HepG2 (cell line): ENCODE results near the gene HLF. TPM values are rescaled to one million over a fixed set of nuclear protein-coding genes. Genes with fewer than 3 reads are reported as not detected.

Experiments used
- DPF2 ChIP-seq: sonication (generic); formaldehyde crosslinking; IDR thresholded peaks from 2 replicates; pipeline ENCODE4 v1.4.0; 2020; ENCODE audit warnings: mild to moderate bottlenecking, low read depth, missing genetic modification reagents, borderline replicate concordance
- MAZ ChIP-seq, 2 experiments: sonication (generic) in 1 of 2; formaldehyde crosslinking in 1 of 2; IDR thresholded peaks; 2 replicates each; pipeline versions ENCODE4 v1.5.0 to v1.6.1; 2012 to 2020; ENCODE audit warnings: low read depth in 2 of 2, mild to moderate bottlenecking in 2 of 2, borderline replicate concordance in 1 of 2, improper control_type of control experiment in 1 of 2, low read length in 1 of 2, missing genetic modification reagents in 1 of 2, moderate library complexity in 1 of 2
- MTA3 ChIP-seq: sonication (generic); formaldehyde crosslinking; IDR thresholded peaks from 2 replicates; pipeline ENCODE4 v1.4.0; 2020; ENCODE audit warnings: missing genetic modification reagents
- TEAD3 ChIP-seq: optimal IDR thresholded peaks from 2 replicates; pipeline ENCODE3; 2016; ENCODE audit warnings: borderline replicate concordance
- ZNF136 ChIP-seq: sonication (generic); formaldehyde crosslinking; IDR thresholded peaks from 2 replicates; pipeline ENCODE4 v1.8.1; 2022; ENCODE audit warnings: low read depth, mild to moderate bottlenecking, moderate library complexity, missing genetic modification reagents
- ZNF260 ChIP-seq: sonication (generic); formaldehyde crosslinking; IDR thresholded peaks from 2 replicates; pipeline ENCODE4 v1.4.0; 2020; ENCODE audit warnings: missing genetic modification reagents, low read depth, mild to moderate bottlenecking, borderline replicate concordance
- ZNF510 ChIP-seq: sonication (generic); formaldehyde crosslinking; IDR thresholded peaks from 2 replicates; pipeline ENCODE4 v1.4.0; 2020; ENCODE audit warnings: low read depth, mild to moderate bottlenecking, missing genetic modification reagents
- ZNF616 ChIP-seq: sonication (generic); formaldehyde crosslinking; IDR thresholded peaks from 2 replicates; pipeline ENCODE4 v1.5.0; 2020; ENCODE audit warnings: low read depth, mild to moderate bottlenecking, missing genetic modification reagents
- ZNF660 ChIP-seq: sonication (generic); formaldehyde crosslinking; IDR thresholded peaks from 2 replicates; pipeline ENCODE4 v1.5.1; 2020; ENCODE audit warnings: mild to moderate bottlenecking, low read depth, missing genetic modification reagents, borderline replicate concordance
- ZNF672 ChIP-seq: sonication (generic); formaldehyde crosslinking; IDR thresholded peaks from 2 replicates; pipeline ENCODE4 v1.8.1; 2022; ENCODE audit warnings: missing genetic modification reagents
- polyA plus RNA-seq, 8 experiments: library from polyadenylated mRNA; depleted of rRNA in 3 of 8; stranded (reverse) in 7 of 8; unstranded in 1 of 8; fragments of >200 nt; fragmentation: Illumina TruSeq in 4 of 8; extraction: Trizol in 4 of 8; gene quantifications; 2 replicates each; pipeline versions ENCODE4 v1.2.1 to v1.2.3, GENCODE V29; 2011 to 2016; ENCODE audit warnings: low read depth in 4 of 8, missing spikeins in 1 of 8, mixed read lengths in 1 of 8; ENCODE audit not compliant: insufficient read depth in 1 of 8
- total RNA-seq, 5 experiments: library from RNA; depleted of rRNA; stranded (reverse); fragments of >200 nt; fragmentation: Illumina TruSeq; extraction: Trizol; gene quantifications; 2 replicates each; pipeline ENCODE4 v1.2.3, GENCODE V29; 2016; ENCODE audit warnings: low read depth in 1 of 5
- TF ChIP-seq, protein P1 (sequence below): sonication (generic); formaldehyde crosslinking; IDR thresholded peaks from 2 replicates; pipeline ENCODE4 v1.5.0; 2020; ENCODE audit warnings: mild to moderate bottlenecking, missing genetic modification reagents, borderline replicate concordance
- TF ChIP-seq, protein P2 (sequence below): sonication (generic); formaldehyde crosslinking; conservative IDR thresholded peaks from 2 replicates; pipeline ENCODE4 v1.8.0; 2022; ENCODE audit warnings: low read depth, missing genetic modification reagents
- TF ChIP-seq, protein P3 (sequence below): sonication (generic); formaldehyde crosslinking; IDR thresholded peaks from 2 replicates; pipeline ENCODE4 v1.5.0; 2020; ENCODE audit warnings: mild to moderate bottlenecking, missing genetic modification reagents, borderline replicate concordance
- TF ChIP-seq, protein P4 (sequence below): sonication (generic); formaldehyde crosslinking; IDR thresholded peaks from 2 replicates; pipeline ENCODE4 v1.5.0; 2020; ENCODE audit warnings: missing genetic modification reagents, mild to moderate bottlenecking, borderline replicate concordance

The HLF gene
- total and polyA plus RNA-seq, 2 of the 13 experiments (the other 11 are each of a cell fraction or from before 2014, with no cell fraction given), result 202 to 346 TPM

DNA sequence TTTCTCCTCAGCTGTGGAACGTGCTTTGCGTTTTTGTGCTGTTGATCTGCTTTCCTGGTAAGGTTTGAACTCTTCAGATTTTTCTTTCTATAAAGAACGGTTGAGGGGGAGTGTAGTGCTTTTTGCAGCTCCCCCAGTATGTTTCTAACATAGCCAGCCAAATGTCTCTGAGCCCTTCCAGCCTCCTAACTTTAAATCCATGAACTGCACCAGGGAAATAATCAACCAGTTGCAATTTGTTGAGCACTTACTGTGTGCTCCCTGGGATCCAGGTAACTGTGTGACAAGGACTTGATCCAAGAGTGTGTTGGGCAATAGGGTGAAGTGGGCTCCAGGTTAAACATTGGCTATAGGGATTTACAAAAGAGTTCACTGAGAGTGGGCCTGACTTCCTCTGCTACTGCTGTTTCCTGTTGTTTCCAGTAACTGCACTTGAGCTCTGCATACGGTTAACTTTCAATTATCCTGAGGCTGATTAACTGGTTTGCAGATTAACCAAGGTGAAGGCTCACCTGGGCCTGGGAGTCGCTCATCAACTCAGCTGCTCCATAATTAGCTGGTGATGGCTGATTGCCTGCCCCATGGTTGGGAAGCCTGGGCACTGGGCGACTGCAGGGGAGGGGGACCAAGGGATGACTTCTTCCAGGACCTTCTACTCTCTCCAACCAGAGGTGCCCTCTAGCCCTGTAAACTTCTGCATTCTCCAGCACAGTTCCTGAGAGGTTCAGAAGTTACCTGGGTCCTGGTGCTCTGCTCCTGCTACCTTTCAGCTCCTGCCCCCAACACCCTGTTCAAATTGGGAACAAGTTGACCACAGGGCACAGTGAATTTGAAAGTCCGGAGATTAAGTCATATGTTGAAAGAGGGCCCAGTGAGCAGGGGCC, 19.5 kb downstream of the HLF start (continued):
- TF ChIP-seq, protein P1, sequence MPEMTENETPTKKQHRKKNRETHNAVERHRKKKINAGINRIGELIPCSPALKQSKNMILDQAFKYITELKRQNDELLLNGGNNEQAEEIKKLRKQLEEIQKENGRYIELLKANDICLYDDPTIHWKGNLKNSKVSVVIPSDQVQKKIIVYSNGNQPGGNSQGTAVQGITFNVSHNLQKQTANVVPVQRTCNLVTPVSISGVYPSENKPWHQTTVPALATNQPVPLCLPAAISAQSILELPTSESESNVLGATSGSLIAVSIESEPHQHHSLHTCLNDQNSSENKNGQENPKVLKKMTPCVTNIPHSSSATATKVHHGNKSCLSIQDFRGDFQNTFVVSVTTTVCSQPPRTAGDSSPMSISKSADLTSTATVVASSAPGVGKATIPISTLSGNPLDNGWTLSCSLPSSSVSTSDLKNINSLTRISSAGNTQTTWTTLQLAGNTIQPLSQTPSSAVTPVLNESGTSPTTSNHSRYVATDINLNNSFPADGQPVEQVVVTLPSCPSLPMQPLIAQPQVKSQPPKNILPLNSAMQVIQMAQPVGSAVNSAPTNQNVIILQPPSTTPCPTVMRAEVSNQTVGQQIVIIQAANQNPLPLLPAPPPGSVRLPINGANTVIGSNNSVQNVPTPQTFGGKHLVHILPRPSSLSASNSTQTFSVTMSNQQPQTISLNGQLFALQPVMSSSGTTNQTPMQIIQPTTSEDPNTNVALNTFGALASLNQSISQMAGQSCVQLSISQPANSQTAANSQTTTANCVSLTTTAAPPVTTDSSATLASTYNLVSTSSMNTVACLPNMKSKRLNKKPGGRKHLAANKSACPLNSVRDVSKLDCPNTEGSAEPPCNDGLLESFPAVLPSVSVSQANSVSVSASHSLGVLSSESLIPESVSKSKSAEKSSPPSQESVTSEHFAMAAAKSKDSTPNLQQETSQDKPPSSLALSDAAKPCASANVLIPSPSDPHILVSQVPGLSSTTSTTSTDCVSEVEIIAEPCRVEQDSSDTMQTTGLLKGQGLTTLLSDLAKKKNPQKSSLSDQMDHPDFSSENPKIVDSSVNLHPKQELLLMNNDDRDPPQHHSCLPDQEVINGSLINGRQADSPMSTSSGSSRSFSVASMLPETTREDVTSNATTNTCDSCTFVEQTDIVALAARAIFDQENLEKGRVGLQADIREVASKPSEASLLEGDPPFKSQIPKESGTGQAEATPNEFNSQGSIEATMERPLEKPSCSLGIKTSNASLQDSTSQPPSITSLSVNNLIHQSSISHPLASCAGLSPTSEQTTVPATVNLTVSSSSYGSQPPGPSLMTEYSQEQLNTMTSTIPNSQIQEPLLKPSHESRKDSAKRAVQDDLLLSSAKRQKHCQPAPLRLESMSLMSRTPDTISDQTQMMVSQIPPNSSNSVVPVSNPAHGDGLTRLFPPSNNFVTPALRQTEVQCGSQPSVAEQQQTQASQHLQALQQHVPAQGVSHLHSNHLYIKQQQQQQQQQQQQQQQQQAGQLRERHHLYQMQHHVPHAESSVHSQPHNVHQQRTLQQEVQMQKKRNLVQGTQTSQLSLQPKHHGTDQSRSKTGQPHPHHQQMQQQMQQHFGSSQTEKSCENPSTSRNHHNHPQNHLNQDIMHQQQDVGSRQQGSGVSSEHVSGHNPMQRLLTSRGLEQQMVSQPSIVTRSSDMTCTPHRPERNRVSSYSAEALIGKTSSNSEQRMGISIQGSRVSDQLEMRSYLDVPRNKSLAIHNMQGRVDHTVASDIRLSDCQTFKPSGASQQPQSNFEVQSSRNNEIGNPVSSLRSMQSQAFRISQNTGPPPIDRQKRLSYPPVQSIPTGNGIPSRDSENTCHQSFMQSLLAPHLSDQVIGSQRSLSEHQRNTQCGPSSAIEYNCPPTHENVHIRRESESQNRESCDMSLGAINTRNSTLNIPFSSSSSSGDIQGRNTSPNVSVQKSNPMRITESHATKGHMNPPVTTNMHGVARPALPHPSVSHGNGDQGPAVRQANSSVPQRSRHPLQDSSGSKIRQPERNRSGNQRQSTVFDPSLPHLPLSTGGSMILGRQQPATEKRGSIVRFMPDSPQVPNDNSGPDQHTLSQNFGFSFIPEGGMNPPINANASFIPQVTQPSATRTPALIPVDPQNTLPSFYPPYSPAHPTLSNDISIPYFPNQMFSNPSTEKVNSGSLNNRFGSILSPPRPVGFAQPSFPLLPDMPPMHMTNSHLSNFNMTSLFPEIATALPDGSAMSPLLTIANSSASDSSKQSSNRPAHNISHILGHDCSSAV (CRISPR knock-in tag), result no peak
- no peak for TF ChIP-seq ZNF616 (CRISPR knock-in tag)
- peak; percentile 55 for TF ChIP-seq TEAD3
- TF ChIP-seq MAZ (IDR thresholded peaks at IDR 0.05; ENCODE audit: borderline replicate concordance, low read depth, low read length), result 0 out of 2 replicates have a peak, but pooled peaks have one; percentile 12
- peak; percentile 91 for TF ChIP-seq MAZ (CRISPR knock-in tag; IDR thresholded peaks at IDR 0.05; ENCODE audit: low read depth)
- TF ChIP-seq ZNF660 (CRISPR knock-in tag), result no peak; the same call in 1 of the 2 replicates
- TF ChIP-seq ZNF672 (CRISPR knock-in tag), result 0 out of 2 replicates have a peak, but pooled peaks have one; percentile 42
- peak; percentile 81 for TF ChIP-seq DPF2 (CRISPR knock-in tag)
- TF ChIP-seq, protein P2, sequence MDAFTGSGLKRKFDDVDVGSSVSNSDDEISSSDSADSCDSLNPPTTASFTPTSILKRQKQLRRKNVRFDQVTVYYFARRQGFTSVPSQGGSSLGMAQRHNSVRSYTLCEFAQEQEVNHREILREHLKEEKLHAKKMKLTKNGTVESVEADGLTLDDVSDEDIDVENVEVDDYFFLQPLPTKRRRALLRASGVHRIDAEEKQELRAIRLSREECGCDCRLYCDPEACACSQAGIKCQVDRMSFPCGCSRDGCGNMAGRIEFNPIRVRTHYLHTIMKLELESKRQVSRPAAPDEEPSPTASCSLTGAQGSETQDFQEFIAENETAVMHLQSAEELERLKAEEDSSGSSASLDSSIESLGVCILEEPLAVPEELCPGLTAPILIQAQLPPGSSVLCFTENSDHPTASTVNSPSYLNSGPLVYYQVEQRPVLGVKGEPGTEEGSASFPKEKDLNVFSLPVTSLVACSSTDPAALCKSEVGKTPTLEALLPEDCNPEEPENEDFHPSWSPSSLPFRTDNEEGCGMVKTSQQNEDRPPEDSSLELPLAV (CRISPR knock-in tag), result no peak
- TF ChIP-seq ZNF136 (CRISPR knock-in tag), result peak; percentile 57; the same call in 1 of the 2 replicates
- TF ChIP-seq ZNF260 (CRISPR knock-in tag), result no peak
- TF ChIP-seq, protein P3, sequence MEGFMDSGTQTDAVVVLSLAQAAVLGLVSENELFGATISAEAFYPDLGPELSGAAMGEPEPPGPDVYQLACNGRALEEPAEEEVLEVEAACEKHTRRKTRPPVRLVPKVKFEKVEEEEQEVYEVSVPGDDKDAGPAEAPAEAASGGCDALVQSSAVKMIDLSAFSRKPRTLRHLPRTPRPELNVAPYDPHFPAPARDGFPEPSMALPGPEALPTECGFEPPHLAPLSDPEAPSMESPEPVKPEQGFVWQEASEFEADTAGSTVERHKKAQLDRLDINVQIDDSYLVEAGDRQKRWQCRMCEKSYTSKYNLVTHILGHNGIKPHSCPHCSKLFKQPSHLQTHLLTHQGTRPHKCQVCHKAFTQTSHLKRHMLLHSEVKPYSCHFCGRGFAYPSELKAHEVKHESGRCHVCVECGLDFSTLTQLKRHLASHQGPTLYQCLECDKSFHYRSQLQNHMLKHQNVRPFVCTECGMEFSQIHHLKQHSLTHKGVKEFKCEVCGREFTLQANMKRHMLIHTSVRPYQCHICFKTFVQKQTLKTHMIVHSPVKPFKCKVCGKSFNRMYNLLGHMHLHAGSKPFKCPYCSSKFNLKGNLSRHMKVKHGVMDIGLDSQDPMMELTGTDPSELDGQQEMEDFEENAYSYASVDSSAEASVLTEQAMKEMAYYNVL (CRISPR knock-in tag), result peak; percentile 81
- no peak for TF ChIP-seq MTA3 (CRISPR knock-in tag)
- TF ChIP-seq, protein P4, sequence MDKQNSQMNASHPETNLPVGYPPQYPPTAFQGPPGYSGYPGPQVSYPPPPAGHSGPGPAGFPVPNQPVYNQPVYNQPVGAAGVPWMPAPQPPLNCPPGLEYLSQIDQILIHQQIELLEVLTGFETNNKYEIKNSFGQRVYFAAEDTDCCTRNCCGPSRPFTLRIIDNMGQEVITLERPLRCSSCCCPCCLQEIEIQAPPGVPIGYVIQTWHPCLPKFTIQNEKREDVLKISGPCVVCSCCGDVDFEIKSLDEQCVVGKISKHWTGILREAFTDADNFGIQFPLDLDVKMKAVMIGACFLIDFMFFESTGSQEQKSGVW (CRISPR knock-in tag), result no peak
- peak; percentile 77; the same call in 1 of the 2 replicates for TF ChIP-seq ZNF510
